A549 (cell line): Measurements from ENCODE around the gene MOCS1. TPM values are rescaled to one million over a fixed set of nuclear protein-coding genes. Genes with fewer than 3 reads are reported as not detected.

Source experiments
- ATAC-seq, 2 experiments: fragments of 200-7000 bp in 1 of 2; fragments of >200 bp in 1 of 2; cut with Nextera tagmentation in 1 of 2; cut with Tn5 transposase in 1 of 2; 3 replicates each; pipeline versions ENCODE4 v1.8.0 to v1.9.1; 2018 to 2020; ENCODE audit warnings: mild to moderate bottlenecking in 1 of 2, moderate library complexity in 1 of 2
- CTCF ChIA-PET: fragments of 300-600 bp; sonication (Branson Sonifier 250); formaldehyde crosslinking; extraction: SDS; loops from one replicate; lab custom pipeline; 2021; ENCODE audit warnings: antibody characterized with exemption, inconsistent platforms; lab: Yijun Ruan, JAX
- POLR2A ChIA-PET: fragments of 350-600 bp; formaldehyde crosslinking; extraction: SDS; loops from one replicate; lab custom pipeline; 2021; ENCODE audit warnings: antibody characterized with exemption, inconsistent platforms; lab: Yijun Ruan, JAX
- DNase-seq, 2 experiments: peaks; one replicate each; pipeline versions ENCODE4 v3.0.0 to v3.0.0-alpha.2; 2011 to 2016; ENCODE audit warnings: low read depth in 1 of 2, low spot score in 1 of 2
- FAIRE-seq: peaks from 2 replicates; lab custom pipeline; 2011; peaks lifted over from hg19 to GRCh38; lab: Jason Lieb, UNC
- H3K27ac ChIP-seq, 2 experiments: fragments of >200 bp; sonication (Bioruptor Twin); formaldehyde crosslinking; 3 replicates each; pipeline ENCODE4 v1.5.1; 2016 to 2017
- H3K4me1 ChIP-seq: fragments of >200 bp; sonication (Bioruptor Twin); formaldehyde crosslinking; 3 replicates; pipeline ENCODE4 v1.6.1; 2016
- H3K4me2 ChIP-seq: fragments of >200 bp; sonication (Bioruptor Twin); formaldehyde crosslinking; 3 replicates; pipeline ENCODE4 v1.6.1; 2016
- H3K4me3 ChIP-seq: fragments of >200 bp; sonication (Bioruptor Twin); formaldehyde crosslinking; 3 replicates; pipeline ENCODE4 v1.5.1; 2016
- H3K9me3 ChIP-seq: fragments of >200 bp; sonication (Bioruptor Twin); formaldehyde crosslinking; 3 replicates; pipeline ENCODE4 v1.6.1; 2016
- FOXS1 ChIP-seq: fragments of 250-450 bp; sonication (Bioruptor Pico); IDR thresholded peaks from 2 replicates; pipeline ENCODE4 v1.5.0; 2020; ENCODE audit warnings: mild to moderate bottlenecking, moderate library complexity
- GATA3 ChIP-seq: IDR thresholded peaks from 2 replicates; pipeline ENCODE4 v1.6.1; 2012; ENCODE audit warnings: borderline replicate concordance
- HDAC2 ChIP-seq: fragments of 200-600 bp; sonication (generic); IDR thresholded peaks from 2 replicates; pipeline ENCODE4 v1.6.1; 2016
- HOXB13 ChIP-seq: fragments of 250-450 bp; sonication (Bioruptor Pico); IDR thresholded peaks from 2 replicates; pipeline ENCODE4 v1.5.0; 2020; ENCODE audit warnings: low read depth, mild to moderate bottlenecking, moderate library complexity
- JUN ChIP-seq, 2 experiments: fragments of >200 bp; sonication (Bioruptor Twin); formaldehyde crosslinking; IDR thresholded peaks; 2 replicates in 1 of 2; 3 replicates in 1 of 2; pipeline ENCODE4 v1.6.1; 2016 to 2017
- JUNB ChIP-seq: fragments of >200 bp; sonication (Bioruptor Twin); formaldehyde crosslinking; IDR thresholded peaks from 2 replicates; pipeline ENCODE4 v1.6.1; 2016
- MAFK ChIP-seq: fragments of 450-650 bp; IDR thresholded peaks from 2 replicates; pipeline ENCODE4 v1.6.1; 2014; ENCODE audit not compliant: partially characterized antibody
- MAZ ChIP-seq: fragments of 150-350 bp; IDR thresholded peaks from 2 replicates; pipeline ENCODE4 v1.6.1; 2014; ENCODE audit warnings: antibody characterized with exemption, low read depth, low read length, borderline replicate concordance
- NFE2L2 ChIP-seq: fragments of 150-350 bp; conservative IDR thresholded peaks from 2 replicates; pipeline ENCODE4 v1.6.1; 2014; ENCODE audit warnings: low read length
- NR3C1 ChIP-seq: fragments of >200 bp; sonication (Bioruptor Twin); formaldehyde crosslinking; IDR thresholded peaks from 3 replicates; pipeline ENCODE4 v1.6.1; 2017
- PHF8 ChIP-seq: fragments of 200-600 bp; sonication (generic); IDR thresholded peaks from 2 replicates; pipeline ENCODE4 v1.6.1; 2016; ENCODE audit warnings: low read depth, mild to moderate bottlenecking, antibody characterized with exemption, moderate library complexity, borderline replicate concordance
- RARB ChIP-seq: fragments of 250-450 bp; sonication (Bioruptor Pico); IDR thresholded peaks from 2 replicates; pipeline ENCODE4 v1.8.0; 2021; ENCODE audit warnings: mild to moderate bottlenecking, moderate library complexity
- SREBF2 ChIP-seq: fragments of 450-650 bp; IDR thresholded peaks from 2 replicates; pipeline ENCODE4 v1.6.1; 2014; ENCODE audit warnings: mild to moderate bottlenecking, moderate library complexity
- TFCP2L1 ChIP-seq: fragments of 250-450 bp; sonication (Bioruptor Pico); IDR thresholded peaks from 2 replicates; pipeline ENCODE4 v1.5.0; 2021; ENCODE audit warnings: mild to moderate bottlenecking
- ZFP36 ChIP-seq: fragments of 450-650 bp; IDR thresholded peaks from 2 replicates; pipeline ENCODE4 v1.6.1; 2014; ENCODE audit warnings: borderline replicate concordance; ENCODE audit not compliant: partially characterized antibody
- ZNF302 ChIP-seq: fragments of 250-450 bp; sonication (Bioruptor Pico); IDR thresholded peaks from 2 replicates; pipeline ENCODE4 v1.9.0; 2021; ENCODE audit warnings: inconsistent platforms, mild to moderate bottlenecking, moderate library complexity
- ZSCAN20 ChIP-seq: fragments of 250-450 bp; sonication (Bioruptor Pico); IDR thresholded peaks from 2 replicates; pipeline ENCODE4 v1.8.0; 2022; ENCODE audit warnings: mild to moderate bottlenecking, moderate library complexity
- WGBS: methylation state at CpG from one replicate; pipeline ENCODE4 v1.1.6; 2017; ENCODE audit errors: missing lambda C conversion rate; 5-methylcytosine and 5-hydroxymethylcytosine counted together
- polyA plus RNA-seq, 4 experiments: library from polyadenylated mRNA; depleted of rRNA in 3 of 4; stranded (reverse); fragments of >200 nt; fragmentation: RNase III in 1 of 4; extraction: RNeasy Plus Mini Kit Qiagen cat#74134 plus additional on column Dnase treatment in 1 of 4; gene quantifications; 2 replicates in 3 of 4; 3 replicates in 1 of 4; pipeline ENCODE4 v1.2.3, GENCODE V29; 2011 to 2017
- TF ChIP-seq, protein P1 (sequence below): fragments of 250-450 bp; sonication (Bioruptor Pico); IDR thresholded peaks from 2 replicates; pipeline ENCODE4 v1.5.0; 2020; ENCODE audit warnings: low read depth, mild to moderate bottlenecking, moderate library complexity
- TF ChIP-seq, protein P2 (sequence below): fragments of >200 bp; sonication (Bioruptor Twin); formaldehyde crosslinking; IDR thresholded peaks from 3 replicates; pipeline ENCODE4 v1.5.1; 2016
- TF ChIP-seq, protein P3 (sequence below): IDR thresholded peaks from 2 replicates; pipeline ENCODE4 v1.6.1; 2012
- TF ChIP-seq, protein P4 (sequence below): IDR thresholded peaks from 2 replicates; pipeline ENCODE4 v1.6.1; 2012
- TF ChIP-seq, protein P5 (sequence below): IDR thresholded peaks from 2 replicates; pipeline ENCODE4 v1.6.1; 2012; ENCODE audit warnings: low read depth, borderline replicate concordance

The MOCS1 gene
- polyA plus RNA-seq, 2 of the 4 experiments (the other 2 are of a cell fraction), result 0.68 to 1.8 TPM

DNA sequence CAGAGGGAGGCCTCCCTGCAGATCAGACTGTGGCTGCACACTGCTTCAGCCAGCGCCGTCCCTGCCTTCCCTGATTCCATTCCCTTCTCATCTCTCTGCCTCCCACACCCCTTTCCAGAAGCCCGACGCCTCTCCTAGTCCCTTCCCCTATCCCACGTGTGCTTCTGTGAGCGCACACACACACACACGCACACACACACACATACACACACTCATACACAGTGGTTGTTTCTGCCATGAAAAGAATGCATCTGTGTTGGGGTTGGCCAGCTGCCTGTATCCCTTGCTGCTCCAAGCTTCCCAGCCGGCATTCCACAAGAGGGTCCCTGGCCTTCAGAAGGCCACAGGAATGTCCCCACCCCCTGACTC is 51.7 kb downstream of the MOCS1 start:
- ATAC-seq (no peak), DNase-seq (no peak), FAIRE-seq (no peak)
- ChIA-PET CTCF (no interaction called here), POLR2A (no interaction called here)
- H3K4me1 ChIP-seq, result no peaks in the 10 kb centered on the region
- H3K27ac ChIP-seq, result no peak overlapping the region
- TF ChIP-seq HDAC2, result no peak
- TF ChIP-seq JUN (IDR thresholded peaks at IDR 0.05), result no peak
- TF ChIP-seq MAZ, result no peak
- TF ChIP-seq, protein P1, sequence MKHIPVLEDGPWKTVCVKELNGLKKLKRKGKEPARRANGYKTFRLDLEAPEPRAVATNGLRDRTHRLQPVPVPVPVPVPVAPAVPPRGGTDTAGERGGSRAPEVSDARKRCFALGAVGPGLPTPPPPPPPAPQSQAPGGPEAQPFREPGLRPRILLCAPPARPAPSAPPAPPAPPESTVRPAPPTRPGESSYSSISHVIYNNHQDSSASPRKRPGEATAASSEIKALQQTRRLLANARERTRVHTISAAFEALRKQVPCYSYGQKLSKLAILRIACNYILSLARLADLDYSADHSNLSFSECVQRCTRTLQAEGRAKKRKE (CRISPR knock-in tag), result no peak
- TF ChIP-seq JUNB, result no peak
- H3K4me2 ChIP-seq, result no peak overlapping the region
- 44% methylated on average over 7 of the region's 8 CpGs for WGBS
- H3K4me3 ChIP-seq, result no peak overlapping the region
- H3K9me3 ChIP-seq, result no peaks in the 10 kb centered on the region

DNA sequence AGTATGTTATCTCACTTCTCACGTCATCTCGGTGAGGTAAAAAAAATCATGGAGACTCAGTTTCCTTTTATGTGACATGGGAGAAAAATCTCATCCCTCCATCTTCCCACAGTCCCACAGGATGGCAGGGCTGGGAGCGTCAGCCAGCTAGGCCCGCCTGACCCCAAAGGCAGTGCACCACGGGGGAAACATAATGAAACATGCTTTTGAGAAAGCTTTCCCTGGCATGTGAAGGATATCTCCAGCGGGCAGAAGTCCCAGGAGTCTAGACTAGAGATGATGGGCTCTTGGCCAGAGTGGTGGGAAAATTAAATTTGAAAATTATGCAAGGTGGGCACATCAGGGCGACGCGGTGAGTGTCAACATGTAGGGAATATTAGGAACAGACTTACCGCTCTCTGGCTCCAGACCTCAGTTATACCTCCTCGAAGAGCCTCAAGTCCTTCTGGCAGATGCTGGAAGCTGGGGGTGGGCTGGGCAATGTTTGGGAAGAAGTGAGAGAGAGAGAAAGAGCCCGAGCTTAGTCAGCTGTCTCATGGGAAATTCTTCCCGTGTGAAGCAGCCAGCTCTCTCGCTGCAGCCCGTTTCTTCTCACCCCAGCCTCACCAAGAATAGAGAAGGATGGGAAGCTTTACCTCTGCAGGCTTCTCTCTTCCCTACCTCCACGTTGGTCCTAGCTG is 52.3 kb downstream of the MOCS1 start:
- TF ChIP-seq ZSCAN20 (CRISPR knock-in tag) (no peak), RARB (CRISPR knock-in tag) (no peak), FOXS1 (CRISPR knock-in tag) (no peak), NFE2L2 (no peak), HDAC2 (no peak), NR3C1 (no peak), ZFP36 (no peak), ZNF302 (CRISPR knock-in tag) (no peak), HOXB13 (CRISPR knock-in tag) (no peak), GATA3 (no peak), SREBF2 (no peak), JUNB (no peak), TFCP2L1 (CRISPR knock-in tag) (no peak), MAFK (no peak), PHF8 (no peak)
- TF ChIP-seq, protein P2, sequence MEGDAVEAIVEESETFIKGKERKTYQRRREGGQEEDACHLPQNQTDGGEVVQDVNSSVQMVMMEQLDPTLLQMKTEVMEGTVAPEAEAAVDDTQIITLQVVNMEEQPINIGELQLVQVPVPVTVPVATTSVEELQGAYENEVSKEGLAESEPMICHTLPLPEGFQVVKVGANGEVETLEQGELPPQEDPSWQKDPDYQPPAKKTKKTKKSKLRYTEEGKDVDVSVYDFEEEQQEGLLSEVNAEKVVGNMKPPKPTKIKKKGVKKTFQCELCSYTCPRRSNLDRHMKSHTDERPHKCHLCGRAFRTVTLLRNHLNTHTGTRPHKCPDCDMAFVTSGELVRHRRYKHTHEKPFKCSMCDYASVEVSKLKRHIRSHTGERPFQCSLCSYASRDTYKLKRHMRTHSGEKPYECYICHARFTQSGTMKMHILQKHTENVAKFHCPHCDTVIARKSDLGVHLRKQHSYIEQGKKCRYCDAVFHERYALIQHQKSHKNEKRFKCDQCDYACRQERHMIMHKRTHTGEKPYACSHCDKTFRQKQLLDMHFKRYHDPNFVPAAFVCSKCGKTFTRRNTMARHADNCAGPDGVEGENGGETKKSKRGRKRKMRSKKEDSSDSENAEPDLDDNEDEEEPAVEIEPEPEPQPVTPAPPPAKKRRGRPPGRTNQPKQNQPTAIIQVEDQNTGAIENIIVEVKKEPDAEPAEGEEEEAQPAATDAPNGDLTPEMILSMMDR, result no peak
- TF ChIP-seq, protein P3, sequence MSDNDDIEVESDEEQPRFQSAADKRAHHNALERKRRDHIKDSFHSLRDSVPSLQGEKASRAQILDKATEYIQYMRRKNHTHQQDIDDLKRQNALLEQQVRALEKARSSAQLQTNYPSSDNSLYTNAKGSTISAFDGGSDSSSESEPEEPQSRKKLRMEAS, result no peak
- TF ChIP-seq, protein P4, sequence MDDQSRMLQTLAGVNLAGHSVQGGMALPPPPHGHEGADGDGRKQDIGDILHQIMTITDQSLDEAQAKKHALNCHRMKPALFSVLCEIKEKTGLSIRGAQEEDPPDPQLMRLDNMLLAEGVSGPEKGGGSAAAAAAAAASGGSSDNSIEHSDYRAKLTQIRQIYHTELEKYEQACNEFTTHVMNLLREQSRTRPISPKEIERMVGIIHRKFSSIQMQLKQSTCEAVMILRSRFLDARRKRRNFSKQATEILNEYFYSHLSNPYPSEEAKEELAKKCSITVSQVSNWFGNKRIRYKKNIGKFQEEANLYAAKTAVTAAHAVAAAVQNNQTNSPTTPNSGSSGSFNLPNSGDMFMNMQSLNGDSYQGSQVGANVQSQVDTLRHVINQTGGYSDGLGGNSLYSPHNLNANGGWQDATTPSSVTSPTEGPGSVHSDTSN, result no peak
- TF ChIP-seq, protein P5, sequence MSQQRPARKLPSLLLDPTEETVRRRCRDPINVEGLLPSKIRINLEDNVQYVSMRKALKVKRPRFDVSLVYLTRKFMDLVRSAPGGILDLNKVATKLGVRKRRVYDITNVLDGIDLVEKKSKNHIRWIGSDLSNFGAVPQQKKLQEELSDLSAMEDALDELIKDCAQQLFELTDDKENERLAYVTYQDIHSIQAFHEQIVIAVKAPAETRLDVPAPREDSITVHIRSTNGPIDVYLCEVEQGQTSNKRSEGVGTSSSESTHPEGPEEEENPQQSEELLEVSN, result no peak
- no peak for FAIRE-seq
- H3K4me2 ChIP-seq, result no peak overlapping the region
- no peak for DNase-seq
- no peaks in the 10 kb centered on the region for H3K9me3 ChIP-seq
- no peaks in the 10 kb centered on the region for H3K4me1 ChIP-seq
- 40% methylated on average over 16 of the region's 16 CpGs for WGBS
- ChIA-PET CTCF (no interaction called here), POLR2A (no interaction called here)
- no peak overlapping the region for H3K27ac ChIP-seq
- H3K4me3 ChIP-seq, result no peak overlapping the region
- ATAC-seq, result no peak
